HG03521 (cell line): ENCODE data around the gene IGDCC3.

Experiments
- ATAC-seq: cut with Tn5 transposase; IDR thresholded peaks from one replicate; pipeline ENCODE4 v1.9.1; 2021; ENCODE audit warnings: mild to moderate bottlenecking, moderate library complexity; ENCODE audit not compliant: unreplicated experiment

The IGDCC3 gene

DNA sequence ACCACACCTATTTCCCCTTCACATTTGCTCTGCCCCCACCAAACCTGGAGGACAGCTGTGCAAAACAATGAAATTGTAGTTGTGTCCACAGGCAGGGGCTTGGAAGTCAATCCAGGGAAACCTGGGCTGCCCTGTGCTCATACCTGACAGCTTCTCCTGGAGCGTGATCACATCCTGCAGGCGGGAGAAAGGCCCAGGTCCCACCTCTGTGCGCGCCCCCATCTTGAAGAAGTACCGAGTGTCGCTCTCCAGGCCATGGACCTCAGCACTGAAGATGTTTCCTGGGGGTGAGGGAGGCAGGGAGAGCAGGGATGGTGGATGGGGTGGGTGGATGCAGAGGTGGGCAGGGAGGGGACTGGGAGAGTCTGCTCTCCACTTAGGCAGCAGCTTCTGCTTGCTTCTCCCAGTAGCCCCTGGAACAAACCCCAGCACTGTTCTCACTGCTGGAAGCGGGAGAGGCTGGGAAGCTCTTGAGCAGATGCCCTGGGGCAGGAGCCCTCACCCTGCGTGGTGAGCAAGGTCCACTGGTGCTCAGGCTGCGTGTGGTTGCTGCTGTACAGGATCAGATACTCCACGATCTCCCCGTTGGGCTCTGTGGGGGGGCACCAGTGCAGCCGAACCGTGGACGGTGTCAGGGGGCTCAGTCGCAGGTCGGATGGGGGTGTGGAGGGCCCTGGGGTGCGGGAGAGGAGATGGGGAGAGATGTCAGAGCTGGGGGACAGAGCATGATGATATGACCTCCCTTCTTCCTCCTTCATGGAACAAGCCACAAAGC is 10.7 kb upstream of the IGDCC3 start:
- no peak for ATAC-seq

DNA sequence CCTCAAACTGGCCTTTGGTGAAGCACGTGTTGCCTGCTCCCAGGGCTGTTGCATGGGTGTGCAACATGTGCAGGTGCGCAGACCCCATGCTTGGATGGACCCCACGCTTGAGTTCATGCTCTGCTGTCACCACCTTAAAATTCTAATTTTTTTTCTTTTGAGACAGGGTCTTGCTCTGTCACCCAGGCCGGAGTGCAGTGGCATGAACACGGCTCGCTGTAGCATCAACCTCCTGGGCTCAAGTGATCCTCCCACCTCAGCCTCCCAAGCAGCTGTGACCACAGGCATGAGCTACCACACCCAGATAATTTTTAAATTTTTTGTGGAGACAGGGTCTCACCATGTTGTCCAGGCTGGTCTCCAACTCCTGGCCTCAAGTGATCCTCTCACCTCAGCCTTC is 9.1 kb upstream of the IGDCC3 start:
- ATAC-seq: no peak

DNA sequence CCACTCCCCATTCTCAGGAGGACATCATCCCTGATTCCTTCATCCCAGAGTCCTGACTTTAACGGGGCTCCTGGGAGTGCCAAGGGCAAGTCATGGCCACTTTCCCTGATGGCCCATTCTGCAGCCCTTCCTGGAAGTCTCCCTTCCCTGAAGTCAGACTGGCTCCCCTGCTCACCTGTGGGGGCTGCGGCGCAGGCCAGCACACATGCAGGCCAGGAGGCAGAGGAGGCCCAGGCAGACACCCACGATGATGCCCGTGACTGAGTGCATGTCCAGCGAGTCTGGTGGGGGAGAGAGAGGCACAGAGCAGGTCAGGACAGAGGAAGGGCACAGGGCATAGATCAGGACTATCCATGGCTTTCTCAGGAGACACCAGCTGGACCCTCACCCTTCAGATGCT is 8.6 kb upstream of the IGDCC3 start:
- ATAC-seq: no peak

DNA sequence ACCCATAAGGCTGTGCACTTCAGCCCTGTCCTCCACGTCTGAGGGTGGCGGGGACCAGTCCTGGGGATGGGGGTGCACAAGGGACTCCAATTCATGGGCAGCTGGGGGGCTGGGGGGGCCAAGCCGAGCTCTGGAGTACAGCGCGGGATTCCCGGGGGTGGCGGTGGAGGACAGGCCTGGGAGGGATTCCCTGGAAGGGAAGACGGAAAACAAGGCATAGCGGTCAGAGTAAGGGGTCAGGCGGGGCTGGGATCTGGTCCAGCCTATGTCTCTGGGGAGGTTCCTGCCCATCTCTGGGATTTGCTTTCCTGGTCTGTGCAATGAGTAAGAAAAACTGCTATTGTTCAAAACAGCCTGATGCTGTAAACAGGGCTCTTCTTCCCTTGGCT is 8.1 kb upstream of the IGDCC3 start:
- ATAC-seq: no peak

DNA sequence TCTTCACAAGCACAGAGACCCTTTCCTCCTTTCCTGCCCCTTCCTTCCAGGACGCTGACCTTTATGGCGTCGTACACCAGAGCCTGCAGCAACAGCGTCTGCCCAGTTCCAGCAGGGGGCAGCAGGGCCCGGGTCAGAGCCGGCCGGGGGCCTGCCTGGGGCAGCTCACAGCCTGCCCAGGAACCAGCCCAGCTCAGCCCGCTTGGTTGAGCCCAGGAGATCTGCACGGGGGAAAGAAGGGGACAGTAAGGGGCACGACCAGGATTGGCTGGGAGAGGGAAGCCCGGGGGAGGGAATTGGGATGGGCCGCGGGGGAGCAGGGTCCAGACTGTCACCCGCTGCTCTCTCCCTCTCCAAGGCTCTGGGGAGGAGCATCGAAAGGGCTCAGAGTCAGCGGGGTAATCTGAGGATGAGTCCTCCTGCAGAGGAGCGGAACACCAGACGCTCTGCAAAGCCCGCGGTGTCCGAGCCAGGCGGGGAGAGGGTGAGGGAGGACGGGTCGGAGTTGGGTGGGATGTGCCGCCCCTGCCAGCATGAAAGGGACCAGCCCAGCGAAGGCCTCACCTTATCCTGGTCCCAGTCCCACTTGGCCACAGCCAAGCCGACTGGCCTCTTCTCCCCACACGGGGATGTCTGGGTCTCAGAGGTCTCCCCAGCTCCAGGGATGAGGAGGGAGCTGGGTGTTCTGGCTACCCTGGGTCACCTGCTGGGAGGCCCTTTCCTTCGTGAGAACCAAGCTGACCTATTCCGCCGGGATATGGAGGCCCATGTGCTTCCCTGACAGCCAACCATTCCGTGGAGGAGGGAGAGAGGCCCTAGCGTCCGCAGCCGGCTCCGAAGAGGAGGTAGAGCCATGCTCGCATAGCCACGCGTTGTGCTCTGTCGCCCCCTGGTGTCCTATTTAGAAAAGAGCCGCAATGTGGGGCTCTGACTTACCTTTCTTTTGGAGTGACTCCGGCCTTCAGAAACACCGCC is 7.4 kb upstream of the IGDCC3 start:
- peak; percentile 54 for ATAC-seq

DNA sequence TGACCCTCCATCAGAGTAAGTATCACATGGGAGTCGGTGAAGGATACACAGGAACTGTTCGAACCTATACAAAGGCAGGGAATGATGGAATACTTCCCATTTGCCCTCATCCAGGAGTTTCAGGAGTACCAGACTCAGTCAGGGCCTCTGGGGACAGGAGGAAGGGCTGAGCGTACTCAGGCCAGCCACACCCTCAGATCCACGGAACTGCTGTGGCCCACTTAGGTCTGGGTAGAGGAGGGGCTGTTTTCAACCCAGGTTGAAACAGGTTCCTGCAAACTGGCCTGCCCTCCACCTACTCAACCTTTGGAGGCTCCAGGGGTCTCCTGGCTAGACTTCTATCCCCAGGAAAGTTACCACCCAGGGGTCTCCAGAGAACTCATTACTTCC is 6.7 kb upstream of the IGDCC3 start:
- no peak for ATAC-seq

DNA sequence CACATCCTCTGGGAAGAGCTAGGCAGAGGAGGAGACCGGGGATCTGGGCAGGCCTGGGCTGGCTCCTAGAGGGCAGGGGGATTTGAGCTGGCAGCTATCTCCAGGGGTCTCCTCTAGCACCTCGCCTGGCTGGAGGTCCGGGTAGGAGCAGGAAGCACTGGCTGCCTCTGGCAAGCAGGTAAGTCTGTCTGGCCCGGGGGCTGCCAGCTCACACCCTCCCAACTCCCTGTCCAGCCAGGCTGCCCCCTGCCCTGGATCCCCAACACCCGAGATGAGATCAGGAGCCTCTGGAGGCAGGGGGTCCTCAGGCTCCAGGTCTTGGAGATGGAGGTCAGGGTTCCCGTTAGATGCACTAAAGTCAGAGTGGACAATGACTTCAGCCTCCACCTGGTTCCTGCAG is 6.2 kb upstream of the IGDCC3 start:
- ATAC-seq: no peak

DNA sequence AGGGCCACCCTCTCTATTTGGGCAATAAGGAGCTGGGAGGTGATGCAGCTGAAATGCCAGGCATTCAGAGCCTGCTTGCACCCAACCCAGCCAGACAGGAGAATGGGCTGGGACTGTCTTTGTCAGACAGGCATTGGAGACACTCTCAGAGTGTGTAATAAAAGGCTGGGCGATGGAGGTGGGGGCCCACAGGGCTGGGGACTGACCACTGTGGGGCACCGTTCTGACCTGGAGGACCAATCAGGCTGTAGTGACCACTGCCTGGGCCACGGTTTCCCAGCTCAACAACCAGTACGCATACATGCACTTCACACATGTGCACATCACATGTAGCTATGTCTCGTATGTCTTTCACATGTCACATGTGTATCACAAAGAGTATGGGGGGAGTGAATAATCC is 5.7 kb upstream of the IGDCC3 start:
- ATAC-seq: no peak

DNA sequence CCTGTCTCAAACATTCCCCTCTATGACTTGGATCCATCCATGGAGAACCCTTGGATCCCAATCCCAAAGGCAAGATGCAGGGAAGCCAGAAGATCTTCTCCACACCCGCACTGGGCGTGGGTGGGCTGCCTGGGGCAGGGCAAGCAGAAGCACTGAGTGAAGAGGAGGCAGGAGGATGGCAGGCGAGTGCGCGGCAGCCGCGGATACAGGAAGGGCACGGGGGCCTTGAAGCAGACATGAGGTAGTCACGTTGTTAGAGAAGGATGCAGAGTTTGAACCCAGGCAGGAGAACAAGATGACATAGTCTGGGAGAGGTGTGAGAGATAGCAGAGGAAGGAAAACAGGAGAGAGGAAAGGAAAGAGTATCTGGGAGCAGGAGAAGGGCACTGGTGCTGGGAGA is 5.1 kb upstream of the IGDCC3 start:
- no peak for ATAC-seq

DNA sequence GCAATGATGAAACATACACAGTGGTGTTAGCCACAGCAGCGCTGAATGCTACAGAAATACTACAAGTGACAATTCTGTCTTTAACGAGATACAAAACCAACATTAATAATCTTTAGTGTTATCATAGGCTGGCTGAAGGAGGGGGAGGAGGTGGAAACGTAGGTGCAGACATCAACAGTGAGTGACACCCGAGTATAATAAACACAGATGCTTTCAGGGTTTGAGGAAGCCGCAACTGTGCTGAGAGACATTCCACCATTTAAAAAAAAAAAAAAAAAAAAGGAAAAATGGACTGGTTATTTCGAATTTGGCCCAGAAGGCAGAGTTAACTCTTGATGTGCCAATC is 4.3 kb upstream of the IGDCC3 start:
- ATAC-seq: no peak

DNA sequence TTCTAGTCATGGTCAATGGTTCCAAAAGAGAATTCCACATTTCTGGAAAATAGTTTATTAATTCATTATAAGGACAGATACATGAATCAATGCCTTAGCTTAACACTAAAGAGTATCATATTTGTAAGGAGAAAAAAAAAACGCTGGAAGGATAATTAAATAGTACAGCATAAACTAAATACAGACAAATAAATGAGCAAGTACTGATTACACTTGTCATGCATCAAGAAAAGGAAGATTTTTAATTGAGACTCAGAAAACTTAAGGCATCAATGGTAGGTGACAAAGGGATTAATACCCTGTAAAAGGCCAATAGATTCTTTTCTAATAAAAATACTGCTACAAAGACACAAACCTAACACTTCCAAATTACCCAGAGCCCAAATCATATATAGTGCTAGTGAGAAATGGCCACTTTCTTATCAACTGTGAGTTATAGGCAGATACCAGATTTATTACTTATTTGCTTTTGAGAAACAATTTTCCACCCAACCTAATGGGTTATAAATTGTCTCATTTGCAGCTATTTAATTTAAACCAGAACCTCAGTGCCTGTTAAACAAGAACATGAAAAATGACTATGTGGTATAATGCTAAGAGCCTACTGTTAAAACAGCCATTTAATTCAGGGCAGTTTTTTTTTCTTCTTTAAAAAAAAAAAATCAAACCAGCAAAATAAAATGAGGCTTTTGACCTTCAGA is 3.8 kb upstream of the IGDCC3 start:
- ATAC-seq: no peak

DNA sequence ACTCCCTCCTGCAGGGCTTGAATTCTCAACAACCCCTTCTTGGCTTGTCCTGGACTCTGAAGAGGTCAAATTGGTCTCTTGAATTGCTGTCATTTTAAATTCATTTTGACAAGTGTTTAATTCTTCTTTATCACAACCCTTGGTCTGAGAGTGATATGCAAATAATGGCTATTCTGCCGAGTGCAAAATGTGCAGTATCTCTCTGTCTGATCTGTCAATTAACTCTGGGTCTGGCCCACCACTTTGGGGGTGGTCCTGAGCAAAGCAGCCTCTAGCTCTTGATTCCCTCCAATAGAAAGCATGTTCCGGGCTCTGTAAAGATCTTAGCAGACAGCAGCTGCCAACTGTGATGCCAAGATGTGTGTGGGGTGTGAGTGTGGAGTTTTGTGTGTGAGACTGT is 2.2 kb upstream of the IGDCC3 start:
- no peak for ATAC-seq

DNA sequence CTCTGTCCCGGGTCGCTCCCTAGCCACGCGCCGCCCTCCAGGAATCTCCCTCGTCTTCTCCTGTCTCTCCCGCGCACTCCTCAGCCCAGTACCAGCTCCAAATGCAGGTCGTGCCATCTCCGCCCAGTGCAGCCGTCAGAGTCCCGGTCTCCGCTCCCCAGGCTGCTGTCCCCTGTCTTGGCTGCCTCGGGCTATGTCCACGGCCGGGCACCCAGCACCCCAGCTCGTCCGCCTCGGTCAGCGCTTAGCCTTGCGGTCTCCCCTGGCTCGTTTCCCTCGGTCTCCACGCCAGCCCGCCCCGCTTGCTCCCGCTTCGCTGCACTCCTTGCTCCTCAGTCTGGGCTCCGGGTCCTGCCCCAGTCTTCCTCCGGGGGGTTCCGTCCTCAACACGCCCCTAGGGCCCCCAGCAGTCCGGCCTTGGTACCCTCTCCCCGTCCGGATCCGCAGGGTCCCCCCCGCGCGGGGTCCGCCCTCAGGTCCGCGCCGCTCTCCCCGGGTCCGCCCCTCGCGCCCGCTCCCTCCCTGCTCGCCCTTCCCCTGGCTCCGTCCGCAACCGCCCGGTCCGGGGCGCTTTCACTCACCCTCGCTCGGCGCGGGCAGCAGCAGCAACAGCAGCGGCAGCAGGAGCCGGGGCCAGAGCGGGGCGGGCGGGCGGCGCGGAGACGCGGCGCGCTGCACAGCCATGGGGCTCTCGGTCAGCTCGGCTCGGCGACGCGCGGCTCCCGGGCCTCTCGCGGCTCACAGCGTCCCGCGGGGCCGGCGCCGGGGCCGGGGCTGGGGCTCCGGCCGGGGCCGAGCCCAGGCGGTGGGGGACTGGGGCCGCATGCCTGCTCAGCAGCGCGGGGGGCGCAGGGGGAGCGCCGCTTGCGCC is 462 bp downstream of the IGDCC3 start:
- no peak for ATAC-seq

DNA sequence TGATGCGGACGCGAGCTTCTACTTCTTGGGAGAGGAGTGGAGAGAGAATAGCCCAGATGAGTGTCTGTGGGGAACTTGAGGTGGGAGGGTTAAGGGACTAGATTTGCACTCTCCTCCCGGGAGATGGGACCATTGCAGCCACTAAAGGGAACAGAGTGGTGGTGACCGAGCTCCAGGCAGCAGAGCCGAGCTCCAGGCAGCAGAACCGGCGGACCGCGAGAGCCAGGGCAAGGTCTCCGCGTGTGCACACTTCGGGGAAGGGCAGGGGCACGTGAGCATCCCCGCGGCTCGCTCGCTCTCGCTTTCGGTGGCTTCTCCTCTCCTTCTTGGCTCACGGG is 1.1 kb downstream of the IGDCC3 start:
- ATAC-seq: no peak

DNA sequence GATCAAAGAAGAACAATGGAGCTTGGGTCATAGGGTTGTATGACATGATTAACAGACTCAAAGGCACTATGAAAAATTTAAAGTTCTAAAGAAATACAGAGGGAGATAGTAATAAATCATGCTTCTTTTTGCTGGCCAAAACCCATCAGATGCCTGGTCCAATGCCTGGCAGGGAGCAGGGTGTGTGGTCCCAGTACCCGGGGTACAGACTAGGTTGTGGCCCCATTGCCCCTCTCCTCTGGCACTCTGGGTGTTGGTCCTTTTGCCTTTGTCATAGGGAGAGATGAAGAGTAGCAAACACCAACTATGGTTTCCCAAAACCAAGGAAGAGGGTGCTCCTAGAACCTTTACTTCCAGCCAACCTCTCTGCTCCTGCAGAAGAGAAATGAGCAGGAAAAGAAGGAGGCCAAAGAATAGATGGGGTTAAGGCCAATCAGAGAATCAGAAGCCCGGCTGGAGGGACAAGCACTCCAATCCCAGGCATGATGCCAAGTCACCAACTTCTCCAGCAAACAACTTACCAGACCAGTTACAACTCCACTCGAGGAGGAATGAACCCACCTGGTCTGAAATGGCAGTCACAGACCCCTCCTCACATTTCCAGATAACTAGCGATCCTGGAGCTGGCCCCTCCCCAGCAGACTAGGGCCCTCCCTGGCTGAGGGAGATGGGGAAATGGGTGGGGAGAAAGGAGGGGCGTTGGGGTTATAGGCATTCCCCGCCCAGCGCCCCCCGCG is 1.8 kb downstream of the IGDCC3 start:
- ATAC-seq: no peak

DNA sequence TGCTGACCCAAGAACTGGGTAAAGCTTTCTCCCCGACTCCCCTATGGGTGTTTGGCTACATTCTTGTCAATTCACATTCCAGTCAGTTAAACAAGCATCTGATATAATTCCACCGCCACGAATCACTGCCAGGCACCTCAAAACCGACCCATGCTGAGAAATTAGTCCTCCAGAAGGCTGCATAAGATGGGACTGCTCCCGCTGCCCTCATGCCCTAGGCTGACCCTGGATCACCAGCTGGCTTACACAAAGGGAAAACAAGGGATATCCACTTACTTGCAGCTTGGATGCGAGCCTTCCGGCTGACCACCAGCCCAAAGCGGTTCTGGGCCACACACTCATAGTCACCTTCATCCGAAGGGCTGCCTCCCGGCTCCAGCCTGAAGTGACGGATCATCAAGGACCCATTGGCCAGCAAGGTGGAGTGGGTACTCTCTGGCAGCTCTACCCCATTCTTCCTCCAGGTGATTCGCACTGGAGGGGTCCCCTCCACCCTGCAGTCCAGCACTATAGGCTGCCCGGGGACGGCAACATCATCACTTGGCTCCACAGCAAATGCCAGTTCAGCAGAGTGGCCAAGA is 2.9 kb downstream of the IGDCC3 start:
- ATAC-seq: no peak

DNA sequence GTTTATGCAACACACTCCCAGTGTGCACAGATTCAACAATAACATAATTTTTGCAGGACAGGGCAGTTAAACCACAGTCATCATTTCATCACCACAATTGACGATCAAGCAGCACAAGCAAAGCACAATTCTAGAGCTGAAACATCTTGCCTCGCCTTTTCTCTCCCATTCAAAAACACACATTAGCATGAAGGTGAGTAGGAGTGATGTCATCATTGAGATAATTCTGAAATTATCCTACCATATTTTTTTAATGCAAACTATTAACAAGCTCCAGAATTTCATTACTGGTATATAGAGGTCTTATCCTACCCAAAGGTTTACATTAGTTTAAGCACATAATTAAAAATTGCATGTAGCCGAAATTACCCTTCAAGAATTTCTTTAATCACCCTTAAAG is 3.5 kb downstream of the IGDCC3 start:
- ATAC-seq: no peak

DNA sequence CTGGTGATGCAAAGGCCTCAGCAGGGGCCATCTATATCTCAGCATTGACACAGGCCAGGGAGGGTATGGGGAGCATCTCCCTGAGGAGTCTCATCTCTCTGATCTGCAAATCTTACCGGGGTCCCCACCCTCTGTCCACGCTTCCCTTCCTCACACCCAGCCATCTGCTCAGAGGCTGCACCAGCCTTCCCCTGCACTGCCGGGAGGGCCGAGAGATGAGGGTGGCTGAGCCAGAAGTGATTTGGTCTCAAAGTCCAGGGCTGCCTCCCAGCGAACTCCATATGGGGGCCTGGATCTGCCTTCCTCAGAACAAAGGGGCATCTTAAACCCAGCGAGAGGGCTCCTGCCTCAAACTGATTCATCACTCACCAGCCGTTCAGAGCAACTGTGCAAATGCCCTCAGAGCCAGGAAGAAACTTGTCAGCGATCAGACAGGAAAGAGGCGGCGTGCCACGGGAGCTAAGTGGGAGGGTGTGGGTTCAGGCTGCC is 4.6 kb downstream of the IGDCC3 start:
- ATAC-seq: no peak

DNA sequence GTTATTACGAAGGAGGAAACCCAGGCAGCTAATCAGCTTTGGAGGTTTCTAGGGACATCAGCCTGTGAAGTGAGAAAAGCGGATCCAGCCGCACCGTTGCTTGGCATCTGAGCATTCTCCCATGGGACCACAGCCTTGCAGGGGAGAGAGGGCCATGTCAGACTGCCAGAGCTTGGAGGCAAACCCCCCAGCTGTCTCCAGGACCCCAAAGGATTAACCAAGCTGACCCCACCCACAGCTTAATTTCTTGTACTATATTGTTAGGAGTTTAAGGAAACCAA is 5.1 kb downstream of the IGDCC3 start:
- no peak for ATAC-seq
